Kidney (tissue), 14 donors: Measurements from ENCODE around the gene ZNF335. TPM values are rescaled to one million over a fixed set of nuclear protein-coding genes. Genes with fewer than 3 reads are reported as not detected.
A peak's percentile ranks its signal among the peaks of the same experiment; 100 is the strongest.
"Not testable (repeated sequence)": the region's sequence is repeated elsewhere in the genome, so short reads cannot be mapped to it uniquely, and the experiment has no call there.

Experiments
- DNase-seq, 5 donors: peaks; one replicate each; pipeline ENCODE4 v3.0.0-alpha.2; 2013 to 2020
- FAIRE-seq: peaks from 2 replicates; lab custom pipeline; 2012; peaks lifted over from hg19 to GRCh38; lab: Jason Lieb, UNC
- H3K27ac ChIP-seq, 2 donors: one replicate each; pipeline ENCODE4 v1.7.0; 2013; ENCODE audit warnings: low read depth in 2 of 2, low read length in 2 of 2, inconsistent platforms in 1 of 2
- H3K27me3 ChIP-seq: one replicate; pipeline ENCODE4 v1.7.1; 2013; ENCODE audit warnings: low read length, inconsistent platforms; ENCODE audit not compliant: control insufficient read depth, insufficient read depth
- H3K36me3 ChIP-seq, 3 donors: one replicate each; pipeline versions ENCODE4 v1.7.0 to v1.7.1; 2013; ENCODE audit warnings: low read length in 3 of 3, control low read depth in 1 of 3, inconsistent platforms in 1 of 3; ENCODE audit not compliant: insufficient read depth in 3 of 3, control insufficient read depth in 2 of 3
- H3K4me1 ChIP-seq, 3 donors: one replicate each; pipeline versions ENCODE4 v1.7.0 to v1.7.1; 2013; ENCODE audit warnings: low read length in 3 of 3, inconsistent platforms in 1 of 3, low read depth in 1 of 3; ENCODE audit not compliant: control insufficient read depth in 2 of 3, insufficient read depth in 2 of 3
- H3K4me3 ChIP-seq, 3 donors: one replicate each; pipeline versions ENCODE4 v1.7.0 to v1.8.1; 2013; ENCODE audit warnings: low read length in 3 of 3, control low read depth in 1 of 3, inconsistent platforms in 1 of 3
- H3K9ac ChIP-seq, 3 donors: one replicate each; pipeline versions ENCODE4 v1.7.0 to v1.7.1; 2013; ENCODE audit warnings: low read length in 3 of 3, control low read depth in 1 of 3, inconsistent platforms in 1 of 3
- H3K9me3 ChIP-seq, 3 donors: one replicate each; pipeline versions ENCODE4 v1.7.0 to v1.7.1; 2013; ENCODE audit warnings: low read length in 3 of 3, control low read depth in 1 of 3, inconsistent platforms in 1 of 3; ENCODE audit not compliant: control insufficient read depth in 2 of 3, insufficient read depth in 1 of 3
- CTCF ChIP-seq: IDR thresholded peaks from 3 replicates; pipeline ENCODE4 v1.5.1; 2012; ENCODE audit warnings: mild to moderate bottlenecking, moderate library complexity, borderline replicate concordance; ENCODE audit not compliant: insufficient read depth; ENCODE audit errors: extremely low read depth
- intact Hi-C: fragments of 100-400 bp; cut with DNase I; formaldehyde crosslinking; loops from one replicate; pipeline ENCODE4 v1.11.1; 2022
- polyA plus RNA-seq: library from polyadenylated mRNA; stranded (reverse); fragments of 350-450 nt; fragmentation: Illumina TruSeq; extraction: RNeasy Lipid Tissue Mini Kit (QIAGEN cat#74804); gene quantifications from one replicate; pipeline ENCODE4 v1.2.3, GENCODE V29; 2014; ENCODE audit warnings: low read depth, low replicate concordance; ENCODE audit not compliant: insufficient read depth
- total RNA-seq: library from RNA; stranded (reverse); fragmentation: NEBNext Ultra II Directional; extraction: Animal tissue kit (Norgen Biotek cat#: 25700); gene quantifications from one replicate; pipeline ENCODE4 v1.2.1, GENCODE V29; 2021
- donor health status: control.
- donor health status: control.
- donor health status: control.
- donor health status: control.
- donor health status: control.
- donor health status: DM: yes; HTN: yes; CAD: no.
- donor health status: Normal renal cell carcinoma (clear cell type).

Gene ZNF335
- total and polyA plus RNA-seq, 2 donors from 2014 or later, result 5.7 to 22.3 TPM

GRCh38 chr20:45998337-45998736 is 26.3 kb upstream of the ZNF335 start:
- no peak overlapping the region for H3K27ac ChIP-seq
- no peaks in the 10 kb centered on the region for H3K9me3 ChIP-seq
- intact Hi-C loops, result no loop called here
- no peak overlapping the region for H3K4me3 ChIP-seq
- H3K27me3 ChIP-seq, result no peaks in the 10 kb centered on the region
- H3K4me1 ChIP-seq, result no peaks in the 10 kb centered on the region
- FAIRE-seq (no peak), DNase-seq (peak in 1 of 5 donors; percentile 2)
- no peak overlapping the region for H3K9ac ChIP-seq
- TF ChIP-seq CTCF, result no peak
- no peaks in the 10 kb centered on the region for H3K36me3 ChIP-seq

- FAIRE-seq (no peak), DNase-seq (peak in 1 of 5 donors; percentile 3)
- no peak for TF ChIP-seq CTCF
- H3K4me1 ChIP-seq, result no peaks in the 10 kb centered on the region
- no peaks in the 10 kb centered on the region for H3K9me3 ChIP-seq
- no peak overlapping the region for H3K27ac ChIP-seq
- H3K9ac ChIP-seq, result no peak overlapping the region
- no peaks in the 10 kb centered on the region for H3K27me3 ChIP-seq
- H3K4me3 ChIP-seq, result no peak overlapping the region
- no peaks in the 10 kb centered on the region for H3K36me3 ChIP-seq
- intact Hi-C loops, result no loop called here
These were observed 25.2 kb upstream of the ZNF335 start for GRCh38 chr20:45997187-45997586.

GRCh38 chr20:45995495-45996097 is 23.6 kb upstream of the ZNF335 start:
- H3K27ac ChIP-seq, FAIRE-seq, DNase-seq, intact Hi-C loops, H3K9ac ChIP-seq, H3K9me3 ChIP-seq, H3K4me1 ChIP-seq, H3K4me3 ChIP-seq, H3K36me3 ChIP-seq, H3K27me3 ChIP-seq: not testable (repeated sequence)

- intact Hi-C loops, result no loop called here
- DNase-seq (peak in 1 of 5 donors; percentile 26), FAIRE-seq (no peak)
These were observed 22.9 kb upstream of the ZNF335 start for GRCh38 chr20:45994761-45995493.

More at GRCh38 chr20:45994761-45995493, 22.9 kb upstream of the ZNF335 start:
- H3K27me3 ChIP-seq, result no peaks in the 10 kb centered on the region
- TF ChIP-seq CTCF, result no peak
- H3K4me1 ChIP-seq, result no peaks in the 10 kb centered on the region
- no peaks in the 10 kb centered on the region for H3K36me3 ChIP-seq
- no peak overlapping the region for H3K9ac ChIP-seq
- no peaks in the 10 kb centered on the region for H3K9me3 ChIP-seq
- H3K4me3 ChIP-seq, result no peak overlapping the region
- H3K27ac ChIP-seq, result no peak overlapping the region
